KMS-11 (cell line): Measurements from ENCODE around the gene PDGFA.

Experiments used
- H2AFZ ChIP-seq: fragments of 200-600 bp; sonication (generic); 2 replicates; pipeline ENCODE4 v1.6.1; 2016; ENCODE audit warnings: antibody characterized with exemption, mixed run types, low read depth
- H3K27ac ChIP-seq: fragments of 200-600 bp; sonication (generic); 2 replicates; pipeline ENCODE4 v1.6.1; 2016; ENCODE audit warnings: mild to moderate bottlenecking, mixed run types
- H3K27me3 ChIP-seq: fragments of 200-600 bp; sonication (generic); 2 replicates; pipeline ENCODE4 v1.6.1; 2017; ENCODE audit warnings: mild to moderate bottlenecking, low read depth, mixed run types, moderate library complexity; ENCODE audit not compliant: insufficient read depth
- H3K36me3 ChIP-seq: fragments of 200-600 bp; sonication (generic); 2 replicates; pipeline ENCODE4 v1.6.1; 2017; ENCODE audit warnings: mild to moderate bottlenecking, mixed run types; ENCODE audit not compliant: insufficient read depth
- H3K4me1 ChIP-seq: fragments of 200-600 bp; sonication (generic); 2 replicates; pipeline ENCODE4 v1.6.1; 2016; ENCODE audit warnings: mild to moderate bottlenecking, low read depth, mixed run types; ENCODE audit not compliant: poor library complexity, severe bottlenecking
- H3K4me2 ChIP-seq: fragments of 200-600 bp; sonication (generic); 2 replicates; pipeline ENCODE4 v1.7.0; 2016; ENCODE audit warnings: mild to moderate bottlenecking, mixed run types
- H3K4me3 ChIP-seq: fragments of 200-600 bp; sonication (generic); IDR thresholded peaks from 2 replicates; pipeline ENCODE4 v1.6.1; 2017; ENCODE audit warnings: low read depth, low read length, mixed read lengths; ENCODE audit not compliant: insufficient read depth
- H3K79me2 ChIP-seq: fragments of 200-600 bp; sonication (generic); 2 replicates; pipeline ENCODE4 v1.6.1; 2016; ENCODE audit warnings: low read depth, mixed run types; ENCODE audit not compliant: insufficient read depth
- H3K9ac ChIP-seq: fragments of 200-600 bp; sonication (generic); 2 replicates; pipeline ENCODE4 v1.6.1; 2016; ENCODE audit warnings: mild to moderate bottlenecking, mixed run types
- H4K20me1 ChIP-seq: fragments of 200-600 bp; sonication (generic); 2 replicates; pipeline ENCODE4 v1.6.1; 2016; ENCODE audit warnings: mild to moderate bottlenecking, mixed run types; ENCODE audit not compliant: insufficient read depth
- CTCF ChIP-seq: fragments of 200-600 bp; sonication (generic); conservative IDR thresholded peaks from 2 replicates; pipeline ENCODE4 v1.6.1; 2017; ENCODE audit warnings: low read depth, mild to moderate bottlenecking, antibody characterized with exemption, low read length, moderate library complexity, mixed read lengths

PDGFA gene

DNA sequence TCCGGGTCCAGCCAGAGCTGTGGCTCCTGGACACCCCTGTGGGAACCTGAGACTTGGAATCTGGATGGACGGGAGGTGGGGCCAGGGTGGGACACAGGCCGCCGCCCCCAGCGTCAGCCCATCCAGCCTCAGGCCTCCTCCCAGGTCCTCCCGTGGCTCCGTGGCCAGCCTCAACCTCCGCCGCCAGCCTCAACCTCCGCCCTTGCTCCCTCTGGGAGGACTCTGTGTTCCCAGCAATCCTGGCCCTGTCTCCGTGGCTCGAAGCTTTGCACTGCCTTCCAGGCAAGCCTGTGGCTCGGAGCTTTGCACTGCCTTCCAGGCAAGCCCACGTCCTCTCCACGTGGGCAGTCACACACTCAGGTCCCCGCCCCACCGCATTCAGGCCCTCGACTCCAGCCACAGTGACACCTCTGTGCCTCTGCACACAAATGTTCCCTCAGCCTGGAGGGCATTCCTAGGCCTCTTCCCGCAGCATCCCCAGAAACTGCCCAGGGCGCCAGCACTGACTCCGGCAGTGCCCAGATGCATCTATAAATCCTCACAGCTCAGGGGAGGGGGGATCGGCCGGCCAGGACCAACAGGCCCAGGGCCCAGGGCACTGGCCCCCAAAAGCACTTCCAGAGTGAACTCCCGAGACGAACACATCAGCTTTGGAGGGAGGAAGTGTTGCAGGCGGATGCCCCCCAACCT lies 44.7 kb upstream of the PDGFA start:
- no peak for TF ChIP-seq CTCF
- Histone ChIP-seq H4K20me1 (no peaks in the 10 kb centered on the region), H3K36me3 (no peaks in the 10 kb centered on the region)

GRCh38 chr7:563629-564170 lies 44.1 kb upstream of the PDGFA start:
- no peaks in the 10 kb centered on the region for H3K36me3 ChIP-seq
- no peak overlapping the region for H3K9ac ChIP-seq
- no peak overlapping the region for H2AFZ ChIP-seq
- no peaks in the 10 kb centered on the region for H3K4me1 ChIP-seq
- no peaks in the 10 kb centered on the region for H4K20me1 ChIP-seq
- H3K4me3 ChIP-seq, result no peak overlapping the region
- H3K27ac ChIP-seq, result no peak overlapping the region
- H3K27me3 ChIP-seq, result no peaks in the 10 kb centered on the region
- no peak overlapping the region for H3K4me2 ChIP-seq
- no peak for TF ChIP-seq CTCF
- H3K79me2 ChIP-seq, result no peaks in the 10 kb centered on the region

More for the DNA sequence above, 44.7 kb upstream of the PDGFA start:
- Histone ChIP-seq H2AFZ (no peak overlapping the region), H3K27me3 (no peaks in the 10 kb centered on the region), H3K4me2 (no peak overlapping the region), H3K4me3 (no peak overlapping the region), H3K79me2 (no peaks in the 10 kb centered on the region), H3K27ac (no peak overlapping the region), H3K9ac (no peak overlapping the region), H3K4me1 (no peaks in the 10 kb centered on the region)

DNA sequence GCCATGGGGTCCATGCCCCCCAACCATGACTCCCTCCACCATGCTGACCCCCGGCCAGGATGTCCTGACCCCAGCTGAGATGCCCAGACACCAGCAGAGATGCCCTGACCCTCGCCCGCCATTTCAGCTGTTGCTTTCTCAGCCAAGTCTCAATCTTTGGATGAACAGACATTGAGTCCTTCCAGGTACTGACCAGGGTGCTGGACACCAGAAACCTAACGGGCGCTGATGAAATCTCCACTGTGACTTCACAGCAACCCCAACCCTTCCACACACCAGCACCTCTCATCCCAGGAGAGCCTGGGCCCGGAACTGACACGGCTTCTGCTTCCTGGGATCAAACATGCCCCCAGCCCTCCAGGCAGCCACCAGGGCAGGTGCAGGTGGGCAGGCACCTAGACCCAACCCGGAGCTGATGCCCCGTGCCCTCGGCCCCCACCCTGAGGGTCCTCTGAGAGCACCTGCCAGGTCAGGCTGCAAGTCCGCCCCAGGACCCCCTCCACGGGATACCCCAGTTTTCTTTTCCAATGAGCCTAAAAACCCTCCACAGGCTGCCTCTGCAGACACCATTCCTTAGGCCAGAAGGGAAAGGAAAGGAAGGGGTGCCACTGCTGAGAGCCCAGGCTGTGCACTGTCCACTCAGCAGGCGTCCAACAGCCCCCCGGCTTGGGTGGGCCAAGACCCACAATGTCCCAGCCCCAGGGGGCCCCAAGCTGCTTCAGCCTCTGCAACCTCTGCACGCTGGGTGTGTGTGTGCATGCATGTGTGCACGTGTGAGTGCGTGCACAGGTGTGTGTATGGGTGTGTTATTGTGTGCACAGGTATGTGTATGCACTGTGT lies 43.4 kb upstream of the PDGFA start:
- H3K4me3 ChIP-seq, result no peak overlapping the region
- H2AFZ ChIP-seq, result no peak overlapping the region
- H3K36me3 ChIP-seq, result no peaks in the 10 kb centered on the region
- no peaks in the 10 kb centered on the region for H3K4me1 ChIP-seq
- no peaks in the 10 kb centered on the region for H3K27me3 ChIP-seq
- H3K4me2 ChIP-seq, result no peak overlapping the region
- no peak for TF ChIP-seq CTCF
- H3K9ac ChIP-seq, result no peak overlapping the region
- no peaks in the 10 kb centered on the region for H4K20me1 ChIP-seq
- no peaks in the 10 kb centered on the region for H3K79me2 ChIP-seq
- no peak overlapping the region for H3K27ac ChIP-seq

- Histone ChIP-seq H3K79me2 (no peaks in the 10 kb centered on the region), H3K36me3 (no peaks in the 10 kb centered on the region), H3K4me3 (no peak overlapping the region), H3K27ac (no peak overlapping the region), H3K4me2 (no peak overlapping the region), H3K4me1 (no peaks in the 10 kb centered on the region), H4K20me1 (no peaks in the 10 kb centered on the region), H2AFZ (no peak overlapping the region), H3K27me3 (no peaks in the 10 kb centered on the region), H3K9ac (no peak overlapping the region)
- no peak for TF ChIP-seq CTCF
Measured at GRCh38 chr7:562374-562675, 42.7 kb upstream of the PDGFA start.
